Muscle of arm (tissue), 14 donors: ENCODE measurements around the gene SLC25A20. TPM values are rescaled to one million over a fixed set of nuclear protein-coding genes. Genes with fewer than 3 reads are reported as not detected.
A peak's percentile ranks its signal among the peaks of the same experiment; 100 is the strongest.

Experiments
- DNase-seq: peaks from one replicate; pipeline ENCODE4 v3.0.0-alpha.2; 2013
- long read RNA-seq, 11 donors: transcript quantifications; one replicate each; lab custom pipeline, GENCODE V29; 2026
- polyA plus RNA-seq, 12 donors: library from polyadenylated mRNA; unstranded; fragments of 120-200 nt; gene quantifications; one replicate each; pipeline ENCODE4 v1.2.1, GENCODE V29; 2013; ENCODE audit not compliant: insufficient read length in 12 of 12

The SLC25A20 gene
- polyA plus RNA-seq = 10 to 100 TPM in 11 of 12 donors, not detected in 1; 11.3 to 20.8 (median 17.2) TPM
- long read RNA-seq, donor 1, transcript SLC25A20-201 (9 exons, 1,879 nt) = major isoform, 7 of 7 reads
- long read RNA-seq, donor 1, partial matches to known transcripts = 0 of 7 reads
- long read RNA-seq, donor 1, other reads (novel, unspliced or antisense) = 0 of 7 reads
- long read RNA-seq, donor 2, transcript SLC25A20-201 (9 exons, 1,879 nt) = major isoform, 5 of 5 reads
- long read RNA-seq, donor 2, partial matches to known transcripts = 0 of 5 reads
- long read RNA-seq, donor 2, other reads (novel, unspliced or antisense) = 0 of 5 reads
- long read RNA-seq, donor 3, transcript SLC25A20-201 (9 exons, 1,879 nt) = major isoform, 6 of 6 reads
- long read RNA-seq, donor 3, partial matches to known transcripts = 0 of 6 reads
- long read RNA-seq, donor 3, other reads (novel, unspliced or antisense) = 0 of 6 reads
- long read RNA-seq, donor 4, partial matches to known transcripts = 0 of 2 reads
- long read RNA-seq, donor 4, other reads (novel, unspliced or antisense) = 0 of 2 reads
- long read RNA-seq, donor 5, partial matches to known transcripts = 44 of 84 reads
- long read RNA-seq, donor 5, other reads (novel, unspliced or antisense) = 35 of 84 reads
- long read RNA-seq, donor 6, transcript SLC25A20-201 (9 exons, 1,879 nt) = major isoform, 5 of 31 reads
- long read RNA-seq, donor 6, partial matches to known transcripts = 25 of 31 reads
- long read RNA-seq, donor 6, other reads (novel, unspliced or antisense) = 0 of 31 reads
- long read RNA-seq, donor 7, partial matches to known transcripts = 9 of 24 reads
- long read RNA-seq, donor 7, other reads (novel, unspliced or antisense) = 15 of 24 reads
- long read RNA-seq, donor 8, transcript SLC25A20-201 (9 exons, 1,879 nt) = major isoform, 5 of 69 reads
- long read RNA-seq, donor 8, partial matches to known transcripts = 34 of 69 reads
- long read RNA-seq, donor 8, other reads (novel, unspliced or antisense) = 30 of 69 reads
- long read RNA-seq, donor 9, partial matches to known transcripts = 6 of 15 reads
- long read RNA-seq, donor 9, other reads (novel, unspliced or antisense) = 6 of 15 reads
- long read RNA-seq, donor 10, partial matches to known transcripts = 0 of 6 reads
- long read RNA-seq, donor 10, other reads (novel, unspliced or antisense) = 0 of 6 reads
- long read RNA-seq, donor 11, transcript SLC25A20-201 (9 exons, 1,879 nt) = major isoform, 6 of 7 reads
- long read RNA-seq, donor 11, partial matches to known transcripts = 0 of 7 reads
- long read RNA-seq, donor 11, other reads (novel, unspliced or antisense) = 0 of 7 reads

GRCh38 chr3:48898383-48899234 is at the start of gene SLC25A20:
SLC25A20 (minus strand) TSS chr3:48898882; CDS start chr3:48898794, 88 bp downstream.
- DNase-seq = peak; percentile 82

GRCh38 chr3:48945891-48946549 is 47.3 kb upstream of the SLC25A20 start:
- DNase-seq = no peak

GRCh38 chr3:48945432-48945831 is 46.8 kb upstream of the SLC25A20 start:
- no peak for DNase-seq

GRCh38 chr3:48938689-48939088 is 40.0 kb upstream of the SLC25A20 start:
- DNase-seq = no peak

GRCh38 chr3:48938156-48938555 is 39.5 kb upstream of the SLC25A20 start:
- DNase-seq = no peak

- DNase-seq = no peak
These were observed 36.8 kb upstream of the SLC25A20 start for GRCh38 chr3:48935530-48935929.

GRCh38 chr3:48934333-48934991 is 35.8 kb upstream of the SLC25A20 start:
- no peak for DNase-seq

GRCh38 chr3:48931944-48932580 is 33.4 kb upstream of the SLC25A20 start:
- DNase-seq = no peak

GRCh38 chr3:48930590-48930989 is 31.9 kb upstream of the SLC25A20 start:
- DNase-seq = no peak

GRCh38 chr3:48929358-48930035 is 30.8 kb upstream of the SLC25A20 start:
- DNase-seq = no peak

GRCh38 chr3:48928679-48929078 is 30.0 kb upstream of the SLC25A20 start:
- no peak for DNase-seq

- DNase-seq = no peak
These were observed 29.2 kb upstream of the SLC25A20 start for GRCh38 chr3:48927928-48928327.

- no peak for DNase-seq
These were observed 28.0 kb upstream of the SLC25A20 start for GRCh38 chr3:48926425-48927392.

- DNase-seq = peak; percentile 37
These were observed 20.8 kb upstream of the SLC25A20 start for GRCh38 chr3:48919215-48920138.

- DNase-seq = peak; percentile 96
These were observed 19.9 kb upstream of the SLC25A20 start, which contains the start of gene ARIH2 for GRCh38 chr3:48918388-48919214. ARIH2 (plus strand) TSS chr3:48918842; CDS start chr3:48927559, 8,717 bp downstream.
